Mucosa of descending colon (tissue), 3 donors: ENCODE results near the gene HELZ. TPM values are rescaled to one million over a fixed set of nuclear protein-coding genes. Genes with fewer than 3 reads are reported as not detected.

Source experiments
- ATAC-seq: fragments of 200-7000 bp; cut with Tn5 transposase; one replicate; pipeline ENCODE4 v1.9.1; 2020; ENCODE audit warnings: mild to moderate bottlenecking, moderate library complexity
- DNase-seq, 3 donors: peaks; one replicate each; pipeline ENCODE4 v3.0.0-alpha.2; 2020
- H3K36me3 ChIP-seq: fragments of 200-600 bp; one replicate; pipeline ENCODE4 v1.8.0; 2021; ENCODE audit warnings: low read depth, mild to moderate bottlenecking
- H3K4me1 ChIP-seq: fragments of 200-600 bp; one replicate; pipeline ENCODE4 v1.8.0; 2021; ENCODE audit warnings: low read depth, mild to moderate bottlenecking
- H3K4me3 ChIP-seq: fragments of 200-600 bp; one replicate; pipeline ENCODE4 v1.8.0; 2021; ENCODE audit warnings: mild to moderate bottlenecking
- H3K9me3 ChIP-seq: fragments of 200-600 bp; one replicate; pipeline ENCODE4 v1.8.0; 2021; ENCODE audit warnings: mild to moderate bottlenecking
- CTCF ChIP-seq: fragments of 200-600 bp; IDR thresholded peaks from one replicate; pipeline ENCODE4 v1.8.0; 2022; ENCODE audit warnings: antibody characterized with exemption, mild to moderate bottlenecking
- intact Hi-C, 2 donors: fragments of 100-400 bp; cut with DNase I in 1 of 2; cut with micrococcal nuclease in 1 of 2; formaldehyde crosslinking; loops; one replicate each; pipeline versions ENCODE4 v1.11.0 to v1.11.1; 2022; cut with DNase I, micrococcal nuclease
- total RNA-seq, 3 donors: library from RNA; stranded (reverse); fragmentation: NEBNext Ultra II Directional in 2 of 3; extraction: Animal tissue kit (Norgen Biotek cat#: 25700) in 2 of 3; gene quantifications; one replicate each; pipeline versions ENCODE4 v1.2.1 to v1.2.4, GENCODE V29; 2021 to 2023
- donor health status: DM: no; HTN: no; CAD: no; lungs with moderate emphysema.
- donor health status: DM: no; HTN: no; CAD: no.
- donor health status: DM: no; HTN: yes; CAD: no.

HELZ gene
- total RNA-seq, 3 donors from 2014 or later = 43.2 to 65.3 (median 43.3) TPM

- intact Hi-C loops = no loop called here
- no peak for TF ChIP-seq CTCF
These were observed 177.2 kb downstream of the HELZ start for GRCh38 chr17:67067571-67068482.

GRCh38 chr17:67066717-67067116 lies 178.3 kb downstream of the HELZ start:
- Histone ChIP-seq H3K36me3 (no peaks in the 10 kb centered on the region), H3K4me3 (no peak overlapping the region), H3K4me1 (no peaks in the 10 kb centered on the region), H3K9me3 (no peaks in the 10 kb centered on the region)
- no peak for TF ChIP-seq CTCF
- ATAC-seq = no peak
- DNase-seq = no peak
- intact Hi-C loops = no loop called here

More at GRCh38 chr17:67067571-67068482, 177.2 kb downstream of the HELZ start:
- Histone ChIP-seq H3K4me1 (no peaks in the 10 kb centered on the region), H3K36me3 (no peaks in the 10 kb centered on the region), H3K9me3 (no peaks in the 10 kb centered on the region), H3K4me3 (no peak overlapping the region)
- DNase-seq (no peak), ATAC-seq (no peak)

GRCh38 chr17:67063141-67063540 lies 181.9 kb downstream of the HELZ start:
- Histone ChIP-seq H3K4me1 (no peaks in the 10 kb centered on the region), H3K4me3 (no peak overlapping the region), H3K9me3 (no peaks in the 10 kb centered on the region), H3K36me3 (no peaks in the 10 kb centered on the region)
- no peak for TF ChIP-seq CTCF
- DNase-seq (no peak), ATAC-seq (no peak)
- intact Hi-C loops = no loop called here

GRCh38 chr17:67059372-67059771 lies 185.6 kb downstream of the HELZ start:
- H3K9me3 ChIP-seq = no peaks in the 10 kb centered on the region
- ATAC-seq (no peak), DNase-seq (no peak)
- peaks cover 6% of the 10 kb centered on the region for H3K4me1 ChIP-seq
- no peaks in the 10 kb centered on the region for H3K36me3 ChIP-seq
- no peak for TF ChIP-seq CTCF
- intact Hi-C loops = no loop called here
- no peak overlapping the region for H3K4me3 ChIP-seq

- no peak for TF ChIP-seq CTCF
- Histone ChIP-seq H3K4me1 (peaks cover 8% of the 10 kb centered on the region), H3K9me3 (no peaks in the 10 kb centered on the region), H3K36me3 (no peaks in the 10 kb centered on the region), H3K4me3 (no peak overlapping the region)
- intact Hi-C loops = no loop called here
- DNase-seq (no peak), ATAC-seq (no peak)
These were observed 187.0 kb downstream of the HELZ start for GRCh38 chr17:67058036-67058435.
